Activated CD8-positive, alpha-beta memory T cell treated with anti-CD3 and anti-CD28 coated beads, Interleukin-2, amount 50 U/mL, for 4 hours (primary cell): Measurements from ENCODE around the gene RAPGEF3.
A peak's percentile ranks its signal among the peaks of the same experiment; 100 is the strongest.

Experiments used
- DNase-seq: peaks from one replicate; pipeline ENCODE4 v3.0.0-alpha.2; 2020

RAPGEF3 gene

GRCh38 chr12:47717443-47718193 lies 41.1 kb downstream of the RAPGEF3 start:
- DNase-seq = peak; percentile 38

GRCh38 chr12:47717046-47717442 lies 41.6 kb downstream of the RAPGEF3 start:
- DNase-seq = no peak

GRCh38 chr12:47715877-47716548 lies 42.7 kb downstream of the RAPGEF3 start:
- DNase-seq = no peak

GRCh38 chr12:47715393-47715876 lies 43.2 kb downstream of the RAPGEF3 start:
- DNase-seq = peak; percentile 80

GRCh38 chr12:47714826-47715386 lies 43.8 kb downstream of the RAPGEF3 start:
- DNase-seq = no peak

GRCh38 chr12:47712171-47712570 lies 46.5 kb downstream of the RAPGEF3 start:
- no peak for DNase-seq

GRCh38 chr12:47711448-47711847 lies 47.2 kb downstream of the RAPGEF3 start:
- no peak for DNase-seq

- no peak for DNase-seq
Measured at GRCh38 chr12:47710278-47710677, 48.4 kb downstream of the RAPGEF3 start.

GRCh38 chr12:47709671-47710070 lies 49.0 kb downstream of the RAPGEF3 start:
- DNase-seq = no peak

- DNase-seq = no peak
Measured at GRCh38 chr12:47709237-47709636, 49.4 kb downstream of the RAPGEF3 start.

- no peak for DNase-seq
Measured at GRCh38 chr12:47707905-47708543, 50.7 kb downstream of the RAPGEF3 start.

GRCh38 chr12:47707355-47707754 lies 51.3 kb downstream of the RAPGEF3 start:
- no peak for DNase-seq

GRCh38 chr12:47705566-47706425 lies 52.9 kb downstream of the RAPGEF3 start, which contains the start of gene RPAP3:
TSS of gene RPAP3 (minus strand) at chr12:47706030. CDS start at chr12:47702840, 3,190 bp downstream.
- peak; percentile 99 for DNase-seq

GRCh38 chr12:47705229-47705565 lies 53.5 kb downstream of the RAPGEF3 start:
- DNase-seq = no peak

GRCh38 chr12:47704719-47705118 lies 54.0 kb downstream of the RAPGEF3 start:
- no peak for DNase-seq

GRCh38 chr12:47700263-47700662 lies 58.4 kb downstream of the RAPGEF3 start:
- no peak for DNase-seq

GRCh38 chr12:47698631-47699030 lies 60.0 kb downstream of the RAPGEF3 start:
- DNase-seq = no peak

- DNase-seq = no peak
Measured at GRCh38 chr12:47698055-47698454, 60.6 kb downstream of the RAPGEF3 start.

- DNase-seq = no peak
Measured at GRCh38 chr12:47689215-47689614, 69.5 kb downstream of the RAPGEF3 start.

GRCh38 chr12:47687636-47688035 lies 71.0 kb downstream of the RAPGEF3 start:
- DNase-seq = no peak

- no peak for DNase-seq
Measured at GRCh38 chr12:47686645-47687240, 71.9 kb downstream of the RAPGEF3 start.
